Right ventricle myocardium inferior (tissue), 1 donor: ENCODE data around the gene APCDD1L. TPM values are rescaled to one million over a fixed set of nuclear protein-coding genes. Genes with fewer than 3 reads are reported as not detected.

Experiments used
- ATAC-seq: fragments of 200-7000 bp; cut with Tn5 transposase; one replicate; pipeline ENCODE4 v1.9.1; 2020; ENCODE audit warnings: mild to moderate bottlenecking, moderate library complexity
- DNase-seq: peaks from one replicate; pipeline ENCODE4 v3.0.0; 2021; ENCODE audit errors: missing footprints
- intact Hi-C: fragments of 100-400 bp; cut with DNase I; formaldehyde crosslinking; loops from one replicate; pipeline ENCODE4 v1.11.0; 2022
- total RNA-seq: library from RNA; stranded (reverse); fragmentation: NEBNext Ultra II Directional; extraction: Animal tissue kit (Norgen Biotek cat#: 25700); gene quantifications from one replicate; pipeline ENCODE4 v1.2.1, GENCODE V29; 2021
- donor health status: DM: no; HTN: yes; CAD: no; lungs with severe emphysema.

APCDD1L gene
- total RNA-seq, 1 donor from 2014 or later: 0.32 TPM

DNA sequence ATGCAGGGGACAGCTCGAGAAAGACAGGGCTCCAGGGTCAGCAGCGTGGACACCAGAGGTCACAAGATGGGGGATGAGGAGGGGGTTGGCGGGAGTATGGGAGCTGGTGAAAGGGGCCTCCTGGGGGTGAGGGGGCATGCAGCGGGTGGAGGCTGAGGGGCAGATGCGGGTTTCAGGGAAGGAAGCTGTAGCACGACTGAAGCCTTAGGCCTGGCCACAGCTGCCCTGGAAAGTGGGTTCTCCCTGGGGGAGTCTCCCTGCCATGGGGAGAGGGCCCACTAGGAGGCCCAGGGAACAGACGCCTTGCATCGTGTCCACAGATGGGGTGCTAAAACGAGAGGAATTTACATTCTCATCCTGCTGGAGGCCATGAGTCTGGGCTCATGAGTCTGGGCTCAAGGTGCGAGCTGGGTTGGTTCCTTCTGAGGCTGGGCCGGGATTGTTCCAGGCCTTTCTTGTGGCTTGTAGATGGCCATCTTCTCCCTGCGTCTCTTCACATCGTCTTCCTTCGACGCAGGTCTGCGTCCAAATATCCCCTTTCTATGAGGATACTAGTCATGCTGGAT is 18.0 kb downstream of the APCDD1L start:
- ATAC-seq (no peak), DNase-seq (no peak)
- intact Hi-C loops: no loop called here

DNA sequence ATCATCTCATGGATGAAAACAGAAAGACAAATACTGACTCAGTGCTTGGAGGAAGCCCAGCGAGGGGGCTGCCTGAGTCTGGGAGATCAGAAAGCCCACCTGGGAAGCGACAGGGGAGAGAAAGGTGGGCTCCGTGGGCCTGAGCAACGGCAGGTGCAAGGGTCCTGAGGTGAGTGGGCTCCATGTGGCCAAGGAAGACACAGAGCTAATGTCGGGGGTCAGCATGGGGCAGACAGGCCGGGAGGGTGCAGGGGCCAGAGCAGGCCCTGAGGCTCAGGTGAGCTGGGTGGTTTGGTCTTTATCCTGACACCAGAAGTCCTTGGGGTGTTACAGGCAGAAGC is 18.8 kb downstream of the APCDD1L start:
- ATAC-seq (no peak), DNase-seq (no peak)
- intact Hi-C loops: no loop called here

- intact Hi-C loops: no loop called here
- no peak for ATAC-seq
Measured at GRCh38 chr20:58495623-58496428, 19.4 kb downstream of the APCDD1L start.

GRCh38 chr20:58494923-58495622 is 20.1 kb downstream of the APCDD1L start:
- intact Hi-C loops: no loop called here
- DNase-seq: no peak
- no peak for ATAC-seq

More at GRCh38 chr20:58495623-58496428, 19.4 kb downstream of the APCDD1L start:
- no peak for DNase-seq

GRCh38 chr20:58492795-58493524 is 22.2 kb downstream of the APCDD1L start:
- intact Hi-C loops: no loop called here
- ATAC-seq (no peak), DNase-seq (no peak)

DNA sequence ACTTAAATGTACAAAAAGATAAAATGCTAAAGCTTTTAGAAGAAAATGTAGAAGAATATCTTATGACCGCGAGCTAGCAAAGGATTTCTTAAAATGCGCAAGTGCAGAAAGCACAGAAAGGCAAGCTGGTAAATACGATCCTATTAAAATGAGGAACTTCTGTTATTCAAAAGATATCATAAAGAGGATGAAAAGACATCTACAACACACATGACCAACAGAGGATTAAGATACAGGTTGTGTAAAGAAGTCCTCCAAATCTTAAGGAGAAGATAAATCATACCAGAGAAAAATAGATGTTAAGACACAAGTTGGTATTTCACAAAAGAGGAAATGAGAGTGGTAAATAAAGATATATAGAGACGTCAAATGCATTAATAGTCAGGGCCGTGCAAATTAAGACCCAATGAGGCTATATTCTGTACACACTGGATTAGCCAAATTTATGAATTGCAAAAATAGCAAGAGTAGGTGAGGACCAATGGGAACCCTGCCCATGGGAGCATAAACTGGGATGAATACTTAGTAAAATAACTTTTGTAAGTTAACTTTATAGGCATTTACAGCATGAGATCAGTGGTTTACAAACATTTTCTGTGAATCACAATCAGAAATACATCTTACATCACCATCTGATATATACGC is 23.0 kb downstream of the APCDD1L start:
- DNase-seq (no peak), ATAC-seq (no peak)
- intact Hi-C loops: no loop called here

GRCh38 chr20:58486207-58486606 is 29.0 kb downstream of the APCDD1L start:
- ATAC-seq: no peak
- intact Hi-C loops: no loop called here
- DNase-seq: no peak

DNA sequence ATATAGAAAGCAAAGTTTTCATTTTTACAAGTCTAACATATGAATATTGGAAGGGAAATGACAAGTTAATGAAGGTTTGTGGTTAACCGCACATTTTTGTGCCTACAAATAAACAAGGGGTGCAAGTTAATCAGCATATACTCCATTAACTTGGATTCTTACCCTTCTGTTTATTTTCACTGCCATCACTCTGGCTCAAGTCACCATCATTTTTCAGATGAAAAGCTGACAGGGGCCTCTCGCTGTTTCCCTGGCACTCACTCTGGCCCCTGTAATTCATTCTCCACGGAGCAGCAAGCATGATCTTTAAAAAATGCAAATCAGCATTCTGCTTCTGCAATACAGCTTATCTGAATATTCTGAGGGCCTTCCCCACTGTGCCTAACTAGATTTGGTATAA is 29.8 kb downstream of the APCDD1L start:
- intact Hi-C loops: no loop called here

GRCh38 chr20:58483470-58483869 is 31.7 kb downstream of the APCDD1L start:
- intact Hi-C loops: no loop called here

More for the DNA sequence above, 29.8 kb downstream of the APCDD1L start:
- DNase-seq (no peak), ATAC-seq (no peak)

DNA sequence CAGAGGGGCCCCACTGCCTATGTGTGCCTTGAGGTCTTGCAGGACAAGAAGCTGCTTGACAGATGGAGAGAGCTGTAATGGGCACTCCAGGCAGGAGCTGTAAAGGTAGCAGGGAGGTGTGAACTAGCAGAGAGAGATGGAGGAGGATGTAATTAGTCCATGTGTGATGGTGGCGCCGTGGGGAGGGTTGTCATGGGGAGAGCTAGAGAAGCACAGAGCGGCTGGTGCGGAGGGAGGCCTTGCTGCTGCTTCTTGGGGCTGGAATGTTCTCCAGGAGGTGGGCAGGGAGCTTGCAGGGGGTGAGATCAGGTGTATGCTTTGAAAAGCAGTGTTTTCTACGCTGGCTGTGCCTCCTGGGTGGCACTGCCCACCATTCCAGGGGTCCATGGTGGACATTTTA is 32.1 kb downstream of the APCDD1L start:
- intact Hi-C loops: no loop called here
- ATAC-seq: no peak
- DNase-seq: no peak

More at GRCh38 chr20:58483470-58483869, 31.7 kb downstream of the APCDD1L start:
- DNase-seq (no peak), ATAC-seq (no peak)

DNA sequence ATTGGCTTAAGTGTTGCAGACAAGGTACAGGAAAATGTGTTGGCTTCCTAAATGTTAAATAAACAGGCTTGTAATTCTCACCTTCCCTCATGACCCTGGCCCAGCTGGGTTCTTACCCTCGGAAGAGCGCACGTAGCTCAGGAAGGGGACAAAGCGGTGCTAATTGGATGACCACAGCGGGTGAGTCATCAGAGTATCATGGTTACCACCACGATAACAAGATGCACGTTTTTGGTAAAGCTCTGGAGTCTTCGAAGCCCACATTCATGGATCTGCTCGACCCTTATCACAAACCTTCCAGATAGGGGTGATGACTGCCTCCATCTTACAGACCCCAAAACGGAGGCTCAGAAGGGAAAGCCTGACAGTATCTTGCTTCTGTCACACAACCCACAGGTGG is 32.8 kb downstream of the APCDD1L start:
- no peak for ATAC-seq
- no peak for DNase-seq
- intact Hi-C loops: no loop called here

DNA sequence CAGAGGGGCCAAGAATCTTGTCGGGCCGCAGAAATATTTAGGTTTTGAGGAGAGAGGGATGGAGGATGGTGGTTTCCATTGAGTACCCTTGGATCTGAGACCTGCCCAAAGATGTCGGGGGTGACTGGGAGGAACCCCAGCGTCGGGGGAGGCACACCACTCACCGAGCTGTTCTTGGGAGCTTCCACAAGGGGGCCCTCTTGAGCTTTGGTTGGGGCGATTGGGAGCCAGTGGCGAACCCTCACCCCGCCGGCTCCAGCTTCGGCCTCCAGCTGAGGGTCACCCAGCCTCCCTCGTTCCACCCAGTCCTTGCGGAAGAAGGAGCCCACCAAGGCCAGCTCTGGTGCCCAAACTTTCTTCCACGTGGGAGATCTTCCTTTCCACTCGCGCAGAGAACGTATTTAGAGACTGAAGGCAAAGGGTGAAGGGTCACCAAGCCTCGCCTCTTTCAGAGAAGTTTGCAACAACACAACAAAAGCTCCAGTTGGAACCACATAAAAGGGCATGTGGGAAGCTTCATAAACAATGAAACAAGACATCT is 33.6 kb downstream of the APCDD1L start:
- peak; percentile 32 for ATAC-seq
- intact Hi-C loops: no loop called here
- no peak for DNase-seq

GRCh38 chr20:58480551-58481336 is 34.5 kb downstream of the APCDD1L start:
- intact Hi-C loops: no loop called here
- DNase-seq: no peak
- peak; percentile 74 for ATAC-seq

- intact Hi-C loops: no loop called here
- no peak for DNase-seq
Measured at GRCh38 chr20:58479726-58480440, 35.3 kb downstream of the APCDD1L start.

GRCh38 chr20:58478141-58478805 is 36.9 kb downstream of the APCDD1L start:
- intact Hi-C loops: no loop called here
- no peak for DNase-seq
- ATAC-seq: no peak

More at GRCh38 chr20:58479726-58480440, 35.3 kb downstream of the APCDD1L start:
- peak; percentile 32 for ATAC-seq

GRCh38 chr20:58475466-58475865 is 39.7 kb downstream of the APCDD1L start:
- intact Hi-C loops: no loop called here
- DNase-seq: no peak
- ATAC-seq: no peak
